Parathyroid adenoma (tissue), 2 donors: ENCODE measurements around the gene TNFAIP3.

Source experiments
- H2AFZ ChIP-seq: fragments of 300-600 bp; sonication (generic); one replicate; pipeline ENCODE4 v1.7.0; 2017; ENCODE audit warnings: antibody characterized with exemption, mild to moderate bottlenecking
- H3K27ac ChIP-seq: fragments of 300-600 bp; sonication (generic); one replicate; pipeline ENCODE4 v1.7.0; 2017
- H3K27me3 ChIP-seq: fragments of 300-600 bp; sonication (generic); one replicate; pipeline ENCODE4 v1.7.0; 2017; ENCODE audit warnings: low read length; ENCODE audit not compliant: control insufficient read depth, insufficient read depth
- H3K36me3 ChIP-seq: fragments of 300-600 bp; sonication (generic); one replicate; pipeline ENCODE4 v1.7.0; 2017; ENCODE audit warnings: low read length; ENCODE audit not compliant: control insufficient read depth, insufficient read depth
- H3K4me1 ChIP-seq: fragments of 300-600 bp; sonication (generic); one replicate; pipeline ENCODE4 v1.7.0; 2017; ENCODE audit warnings: control low read depth
- H3K4me2 ChIP-seq: fragments of 300-600 bp; sonication (generic); one replicate; pipeline ENCODE4 v1.7.0; 2017; ENCODE audit warnings: low read length
- H3K4me3 ChIP-seq: fragments of 300-600 bp; sonication (generic); one replicate; pipeline ENCODE4 v1.7.0; 2017; ENCODE audit warnings: low read depth, low read length
- H3K79me2 ChIP-seq: fragments of 300-600 bp; sonication (generic); one replicate; pipeline ENCODE4 v1.7.0; 2017; ENCODE audit warnings: control low read depth
- H3K9ac ChIP-seq: fragments of 300-600 bp; sonication (generic); one replicate; pipeline ENCODE4 v1.7.0; 2017; ENCODE audit warnings: mild to moderate bottlenecking
- H3K9me3 ChIP-seq: fragments of 300-600 bp; sonication (generic); one replicate; pipeline ENCODE4 v1.7.0; 2017; ENCODE audit warnings: low read length; ENCODE audit not compliant: control insufficient read depth
- CTCF ChIP-seq: fragments of 300-600 bp; sonication (generic); IDR thresholded peaks from one replicate; pipeline ENCODE4 v1.7.0; 2017; ENCODE audit warnings: antibody characterized with exemption, mild to moderate bottlenecking
- donor health status: primary hyperparathyroidism.

Gene TNFAIP3

GRCh38 chr6:137927777-137928218 is 60.7 kb downstream of the TNFAIP3 start:
- H3K4me3 ChIP-seq: no peak overlapping the region
- H3K36me3 ChIP-seq: no peaks in the 10 kb centered on the region
- no peaks in the 10 kb centered on the region for H3K79me2 ChIP-seq
- no peaks in the 10 kb centered on the region for H3K27me3 ChIP-seq
- no peak overlapping the region for H3K4me2 ChIP-seq
- H3K9me3 ChIP-seq: no peaks in the 10 kb centered on the region
- no peaks in the 10 kb centered on the region for H3K4me1 ChIP-seq
- H3K27ac ChIP-seq: no peak overlapping the region
- no peak for TF ChIP-seq CTCF
- no peak overlapping the region for H2AFZ ChIP-seq
- no peak overlapping the region for H3K9ac ChIP-seq

- Histone ChIP-seq H2AFZ (no peak overlapping the region), H3K4me2 (no peak overlapping the region), H3K27me3 (no peaks in the 10 kb centered on the region), H3K27ac (no peak overlapping the region), H3K36me3 (no peaks in the 10 kb centered on the region), H3K9ac (no peak overlapping the region), H3K79me2 (no peaks in the 10 kb centered on the region), H3K9me3 (no peaks in the 10 kb centered on the region), H3K4me1 (no peaks in the 10 kb centered on the region), H3K4me3 (no peak overlapping the region)
- no peak for TF ChIP-seq CTCF
Measured at GRCh38 chr6:137928286-137928685, 61.2 kb downstream of the TNFAIP3 start.

GRCh38 chr6:137931849-137932465 is 64.9 kb downstream of the TNFAIP3 start:
- H3K79me2 ChIP-seq: no peaks in the 10 kb centered on the region
- no peaks in the 10 kb centered on the region for H3K4me1 ChIP-seq
- no peak for TF ChIP-seq CTCF
- no peaks in the 10 kb centered on the region for H3K27me3 ChIP-seq
- H3K4me2 ChIP-seq: no peak overlapping the region
- H3K4me3 ChIP-seq: no peak overlapping the region
- H3K27ac ChIP-seq: no peak overlapping the region
- H3K36me3 ChIP-seq: no peaks in the 10 kb centered on the region
- H3K9ac ChIP-seq: no peak overlapping the region
- H2AFZ ChIP-seq: no peak overlapping the region
- no peaks in the 10 kb centered on the region for H3K9me3 ChIP-seq
